BLaER1 treated with 17β-estradiol and CSF1 and Interleukin-3, amounts not matched to agents 10 nM and 100 nM (cell line): ENCODE measurements around the gene HPS1.

ENCODE experiments used
- H3K27ac ChIP-seq, 11 experiments: shearing (Covaris generic); formaldehyde crosslinking; 2 replicates each; pipeline ENCODE4 v1.8.1; 2022
- H3K27me3 ChIP-seq, 11 experiments: shearing (Covaris generic); formaldehyde crosslinking; 2 replicates each; pipeline ENCODE4 v1.8.1; 2022
- H3K36me3 ChIP-seq, 11 experiments: shearing (Covaris generic); formaldehyde crosslinking; 2 replicates each; pipeline ENCODE4 v1.8.1; 2022
- H3K4me1 ChIP-seq, 10 experiments: shearing (Covaris generic); formaldehyde crosslinking; 2 replicates each; pipeline ENCODE4 v1.8.1; 2022
- H3K4me2 ChIP-seq, 11 experiments: shearing (Covaris generic); formaldehyde crosslinking; 2 replicates each; pipeline ENCODE4 v1.8.1; 2022
- H3K4me3 ChIP-seq, 10 experiments: shearing (Covaris generic); formaldehyde crosslinking; 2 replicates each; pipeline ENCODE4 v1.8.1; 2022
- H3K9ac ChIP-seq, 11 experiments: shearing (Covaris generic); formaldehyde crosslinking; 2 replicates each; pipeline ENCODE4 v1.8.1; 2022
- H3K9me3 ChIP-seq, 11 experiments: shearing (Covaris generic); formaldehyde crosslinking; replicated peaks in 1 of 11; 2 replicates each; pipeline ENCODE4 v1.8.1; 2022
- H4K20me1 ChIP-seq, 11 experiments: shearing (Covaris generic); formaldehyde crosslinking; 2 replicates each; pipeline ENCODE4 v1.8.1; 2022
- Cebpa-rat ChIP-seq, 11 experiments: shearing (Covaris generic); IDR thresholded peaks; 2 replicates each; pipeline ENCODE4 v1.8.1; 2022

HPS1 gene

GRCh38 chr10:98407017-98407743 is 39.6 kb downstream of the HPS1 start:
- Histone ChIP-seq H3K27me3 (no peaks in the 10 kb centered on the region), H3K36me3 (0 out of 22 replicates have a peak, but pooled peaks cover 0 to 3% (median 0%) of the 10 kb centered on the region in 11 experiments), H3K4me1 (peaks cover 0 to 19% (median 11%) of the 10 kb centered on the region in 10 experiments; a peak in 14 of 20 replicates), H4K20me1 (no peaks in the 10 kb centered on the region; a peak in 1 of 22 replicates), H3K4me3 (no peak overlapping the region), H3K9ac (no peak overlapping the region), H3K4me2 (no peak overlapping the region), H3K9me3 (no peaks in the 10 kb centered on the region), H3K27ac (no peak overlapping the region)
- no peak for TF ChIP-seq Cebpa-rat (IDR thresholded peaks at IDR 0.05)

- Histone ChIP-seq H3K27me3 (no peaks in the 10 kb centered on the region), H3K4me1 (peaks cover 0 to 10% (median 3%) of the 10 kb centered on the region in 10 experiments; a peak in 5 of 20 replicates), H3K27ac (no peak overlapping the region), H4K20me1 (no peaks in the 10 kb centered on the region), H3K36me3 (0 out of 22 replicates have a peak, but pooled peaks cover 0 to 3% (median 0%) of the 10 kb centered on the region in 11 experiments), H3K9ac (no peak overlapping the region), H3K4me2 (peak overlapping the region in 1 of 11 experiments; percentile 8; a peak in 1 of 22 replicates), H3K9me3 (no peaks in the 10 kb centered on the region), H3K4me3 (no peak overlapping the region)
- TF ChIP-seq Cebpa-rat (IDR thresholded peaks at IDR 0.05), result no peak
Measured at GRCh38 chr10:98405422-98405821, 41.3 kb downstream of the HPS1 start.

GRCh38 chr10:98404571-98405359 is 42.0 kb downstream of the HPS1 start:
- peaks cover 0 to 10% (median 3%) of the 10 kb centered on the region in 10 experiments; a peak in 5 of 20 replicates for H3K4me1 ChIP-seq
- H3K36me3 ChIP-seq, result 0 out of 22 replicates have a peak, but pooled peaks cover 0 to 3% (median 0%) of the 10 kb centered on the region in 11 experiments
- H3K4me3 ChIP-seq, result no peak overlapping the region
- H3K9ac ChIP-seq, result no peak overlapping the region
- no peaks in the 10 kb centered on the region for H3K27me3 ChIP-seq
- no peaks in the 10 kb centered on the region for H4K20me1 ChIP-seq
- H3K4me2 ChIP-seq, result peak overlapping the region in 3 of 11 experiments; percentile 8 to 23 (median 22); a peak in 2 of 22 replicates
- no peak overlapping the region for H3K27ac ChIP-seq
- no peak for TF ChIP-seq Cebpa-rat (IDR thresholded peaks at IDR 0.05)
- no peaks in the 10 kb centered on the region for H3K9me3 ChIP-seq

- no peaks in the 10 kb centered on the region for H3K27me3 ChIP-seq
- H3K4me2 ChIP-seq, result peak overlapping the region in 1 of 11 experiments; percentile 22; a peak in 1 of 22 replicates
- no peaks in the 10 kb centered on the region for H3K9me3 ChIP-seq
- H3K9ac ChIP-seq, result no peak overlapping the region
- no peak for TF ChIP-seq Cebpa-rat (IDR thresholded peaks at IDR 0.05)
- 0 out of 22 replicates have a peak, but pooled peaks cover 0 to 3% (median 0%) of the 10 kb centered on the region in 11 experiments for H3K36me3 ChIP-seq
- no peak overlapping the region for H3K4me3 ChIP-seq
- H3K4me1 ChIP-seq, result peaks cover 0 to 10% (median 3%) of the 10 kb centered on the region in 10 experiments; a peak in 5 of 20 replicates
- H3K27ac ChIP-seq, result no peak overlapping the region
- H4K20me1 ChIP-seq, result no peaks in the 10 kb centered on the region
Measured at GRCh38 chr10:98403812-98404504, 42.8 kb downstream of the HPS1 start.

- H3K9ac ChIP-seq, result no peak overlapping the region
- no peak overlapping the region for H3K27ac ChIP-seq
- H3K4me1 ChIP-seq, result peaks cover 0 to 10% (median 3%) of the 10 kb centered on the region in 10 experiments; a peak in 5 of 20 replicates
- H3K4me3 ChIP-seq, result no peak overlapping the region
- H4K20me1 ChIP-seq, result no peaks in the 10 kb centered on the region
- no peak overlapping the region for H3K4me2 ChIP-seq
- TF ChIP-seq Cebpa-rat (IDR thresholded peaks at IDR 0.05), result no peak
- 0 out of 22 replicates have a peak, but pooled peaks cover 0 to 3% (median 0%) of the 10 kb centered on the region in 11 experiments for H3K36me3 ChIP-seq
- H3K9me3 ChIP-seq, result no peaks in the 10 kb centered on the region
- no peaks in the 10 kb centered on the region for H3K27me3 ChIP-seq
Measured at GRCh38 chr10:98402931-98403718, 43.6 kb downstream of the HPS1 start.

- Histone ChIP-seq H3K4me3 (no peak overlapping the region), H3K27ac (no peak overlapping the region), H3K36me3 (peaks cover 0 to 3% (median 0%) of the 10 kb centered on the region in 11 experiments; a peak in 1 of 22 replicates), H3K9me3 (no peaks in the 10 kb centered on the region), H3K4me1 (peaks cover 0 to 10% (median 3%) of the 10 kb centered on the region in 10 experiments; a peak in 5 of 20 replicates), H4K20me1 (no peaks in the 10 kb centered on the region), H3K4me2 (no peak overlapping the region), H3K9ac (no peak overlapping the region), H3K27me3 (no peaks in the 10 kb centered on the region)
- no peak for TF ChIP-seq Cebpa-rat (IDR thresholded peaks at IDR 0.05)
Measured at GRCh38 chr10:98402478-98402877, 44.3 kb downstream of the HPS1 start.

- Histone ChIP-seq H4K20me1 (peaks cover 0 to 2% (median 0%) of the 10 kb centered on the region in 11 experiments; a peak in 3 of 22 replicates), H3K4me2 (no peak overlapping the region), H3K4me3 (no peak overlapping the region), H3K9me3 (no peaks in the 10 kb centered on the region), H3K27me3 (no peaks in the 10 kb centered on the region), H3K4me1 (peaks cover 7 to 20% (median 11%) of the 10 kb centered on the region in 10 experiments), H3K36me3 (peaks cover 0 to 3% (median 0%) of the 10 kb centered on the region in 11 experiments; a peak in 1 of 22 replicates), H3K9ac (no peak overlapping the region), H3K27ac (no peak overlapping the region)
- no peak for TF ChIP-seq Cebpa-rat (IDR thresholded peaks at IDR 0.05)
Measured at GRCh38 chr10:98400482-98400881, 46.3 kb downstream of the HPS1 start.

GRCh38 chr10:98399784-98400183 is 47.0 kb downstream of the HPS1 start:
- H3K4me2 ChIP-seq, result no peak overlapping the region
- peaks cover 14 to 26% (median 16%) of the 10 kb centered on the region in 10 experiments for H3K4me1 ChIP-seq
- H3K9ac ChIP-seq, result no peak overlapping the region
- peaks cover 0 to 9% (median 0%) of the 10 kb centered on the region in 11 experiments; a peak in 7 of 22 replicates for H4K20me1 ChIP-seq
- TF ChIP-seq Cebpa-rat (IDR thresholded peaks at IDR 0.05), result no peak
- no peak overlapping the region for H3K4me3 ChIP-seq
- H3K36me3 ChIP-seq, result peaks cover 0 to 3% (median 0%) of the 10 kb centered on the region in 11 experiments; a peak in 1 of 22 replicates
- no peaks in the 10 kb centered on the region for H3K27me3 ChIP-seq
- no peaks in the 10 kb centered on the region for H3K9me3 ChIP-seq
- H3K27ac ChIP-seq, result no peak overlapping the region
